22Rv1 (cell line): ENCODE measurements around the gene LAMB1.

Experiments
- ZFX ChIP-seq: fragments of 450-650 bp; IDR thresholded peaks from 2 replicates; pipeline ENCODE4 v1.6.1; 2017; ENCODE audit warnings: antibody characterized with exemption, borderline replicate concordance
- TF ChIP-seq, protein P1 (sequence below): fragments of 450-650 bp; IDR thresholded peaks from 2 replicates; pipeline ENCODE4 v1.5.1; 2017; ENCODE audit warnings: mild to moderate bottlenecking

DNA sequence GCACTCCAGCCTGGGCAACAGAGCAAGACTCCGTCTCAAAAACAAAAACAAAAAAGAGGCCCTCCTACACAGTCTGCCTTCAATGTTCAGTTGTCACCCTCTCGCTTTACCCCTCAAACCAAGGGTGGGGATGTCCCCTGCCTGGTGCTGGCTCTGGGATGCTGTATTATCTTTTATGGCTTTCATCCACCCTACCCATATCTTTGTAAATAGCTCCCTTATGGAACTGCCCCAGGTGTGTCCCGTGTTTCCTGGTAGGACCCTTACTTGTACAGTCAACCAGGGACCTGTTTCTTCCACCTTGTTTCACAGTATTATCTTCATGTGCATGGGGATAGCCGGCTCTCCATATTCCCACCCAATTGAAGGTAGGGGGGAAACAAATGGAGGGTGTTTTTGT, 15.7 kb upstream of the LAMB1 start:
- TF ChIP-seq, protein P1, sequence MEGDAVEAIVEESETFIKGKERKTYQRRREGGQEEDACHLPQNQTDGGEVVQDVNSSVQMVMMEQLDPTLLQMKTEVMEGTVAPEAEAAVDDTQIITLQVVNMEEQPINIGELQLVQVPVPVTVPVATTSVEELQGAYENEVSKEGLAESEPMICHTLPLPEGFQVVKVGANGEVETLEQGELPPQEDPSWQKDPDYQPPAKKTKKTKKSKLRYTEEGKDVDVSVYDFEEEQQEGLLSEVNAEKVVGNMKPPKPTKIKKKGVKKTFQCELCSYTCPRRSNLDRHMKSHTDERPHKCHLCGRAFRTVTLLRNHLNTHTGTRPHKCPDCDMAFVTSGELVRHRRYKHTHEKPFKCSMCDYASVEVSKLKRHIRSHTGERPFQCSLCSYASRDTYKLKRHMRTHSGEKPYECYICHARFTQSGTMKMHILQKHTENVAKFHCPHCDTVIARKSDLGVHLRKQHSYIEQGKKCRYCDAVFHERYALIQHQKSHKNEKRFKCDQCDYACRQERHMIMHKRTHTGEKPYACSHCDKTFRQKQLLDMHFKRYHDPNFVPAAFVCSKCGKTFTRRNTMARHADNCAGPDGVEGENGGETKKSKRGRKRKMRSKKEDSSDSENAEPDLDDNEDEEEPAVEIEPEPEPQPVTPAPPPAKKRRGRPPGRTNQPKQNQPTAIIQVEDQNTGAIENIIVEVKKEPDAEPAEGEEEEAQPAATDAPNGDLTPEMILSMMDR: no peak
- no peak for TF ChIP-seq ZFX
